ENCODE data around the gene VWC2. TPM values are rescaled to one million over a fixed set of nuclear protein-coding genes. Genes with fewer than 3 reads are reported as not detected.
A peak's percentile ranks its signal among the peaks of the same experiment; 100 is the strongest.

The VWC2 gene
- total and polyA plus RNA-seq, 2 of the 8 experiments (the other 6 are each of a cell fraction or from before 2014, with no cell fraction given), result 0.24 to 0.30 TPM

- DNase-seq (ENCODE audit: low read depth in 1 of 2, low spot score in 2 of 2) (peak; percentile 46 to 75), FAIRE-seq (peak; percentile 99)
- no peak overlapping the region for H2BK5ac ChIP-seq (ENCODE audit: low read depth, low read length)
- ChIA-PET POLR2A (ENCODE audit: partially characterized antibody) (no interaction called here), CTCF (ENCODE audit: partially characterized antibody) (interaction anchor here (0.7 to 1.9 kb wide), 10 partner anchors 12 to 1554 kb away, joined by 3 to 6 read pairs (median 3); no protein-coding TSS in a partner anchor)
- H3K27ac ChIP-seq (ENCODE audit: low read depth, low read length), result no peak overlapping the region
- TF ChIP-seq CTCF (IDR thresholded peaks at IDR 0.05; ENCODE audit: control extremely low read depth in 1 of 3, insufficient read depth in 1 of 3, low read depth in 1 of 3, low read length in 3 of 3) (peak; percentile 57 to 96 (median 90)), NRF1 (IDR thresholded peaks at IDR 0.05; ENCODE audit: low read depth, low read length) (no peak), TCF12 (IDR thresholded peaks at IDR 0.05; ENCODE audit: low read depth, low read length) (0 out of 2 replicates have a peak, but pooled peaks have one; percentile 43), RAD21 (IDR thresholded peaks at IDR 0.05 in 1 of 2, conservative IDR thresholded peaks at IDR 0.05 in 1 of 2; ENCODE audit: low read depth in 2 of 2, low read length in 2 of 2) (peak; percentile 99)
- H3K23me2 ChIP-seq (ENCODE audit: low read depth, low read length), result no peaks in the 10 kb centered on the region
- no peaks in the 10 kb centered on the region for H3K9me3 ChIP-seq (ENCODE audit: insufficient read depth in 2 of 2, low read depth in 1 of 2, low read length in 1 of 2)
- no peak overlapping the region for H2AK5ac ChIP-seq (ENCODE audit: low read depth, low read length)
- no peaks in the 10 kb centered on the region for H3K79me1 ChIP-seq (ENCODE audit: low read depth, low read length)
- H2AFZ ChIP-seq (ENCODE audit: low read length), result peak overlapping the region; percentile 91; the same call in 1 of the 2 replicates
- H3K4me1 ChIP-seq (replicated peaks in 1 of 4; ENCODE audit: control insufficient read depth in 3 of 4, insufficient read depth in 4 of 4, low read length in 3 of 4), result peaks cover 4 to 8% (median 6%) of the 10 kb centered on the region in 4 experiments
- no peak overlapping the region; a peak in 1 of 7 replicates for H3K9ac ChIP-seq (replicated peaks in 1 of 4; ENCODE audit: extremely low read depth in 1 of 4, low read depth in 3 of 4, low read length in 3 of 4)
- H3K27me3 ChIP-seq (replicated peaks in 1 of 4; ENCODE audit: control insufficient read depth in 3 of 4, extremely low read depth in 1 of 4, insufficient read depth in 3 of 4, low read length in 3 of 4), result no peaks in the 10 kb centered on the region
- no peak overlapping the region for H2BK15ac ChIP-seq (ENCODE audit: low read length)
- H3K4me2 ChIP-seq (ENCODE audit: insufficient read depth in 1 of 2, low read depth in 2 of 2, low read length in 2 of 2), result no peak overlapping the region
- peak overlapping the region; percentile 47 for H4K91ac ChIP-seq (replicated peaks; ENCODE audit: insufficient read length, low read length)
- no peak overlapping the region for H2BK120ac ChIP-seq (replicated peaks; ENCODE audit: low read depth, low read length)
- H3K18ac ChIP-seq (ENCODE audit: extremely low read depth, low read length), result no peak overlapping the region
- H3K4me3 ChIP-seq (ENCODE audit: extremely low read depth in 1 of 4, insufficient read depth in 2 of 4, low read depth in 3 of 4, low read length in 4 of 4), result no peak overlapping the region
- H3K14ac ChIP-seq (ENCODE audit: insufficient read length), result no peak overlapping the region
- no peak overlapping the region for H3K56ac ChIP-seq (replicated peaks; ENCODE audit: insufficient read length, low read depth, low read length)
- H2BK12ac ChIP-seq (ENCODE audit: low read depth, low read length), result peak overlapping the region; percentile 35; the same call in 1 of the 2 replicates
- no peak overlapping the region for H3K23ac ChIP-seq (ENCODE audit: insufficient read length)
- H4K8ac ChIP-seq (ENCODE audit: extremely low read depth, insufficient read depth, low read length), result no peak overlapping the region
- no peaks in the 10 kb centered on the region for H3K79me2 ChIP-seq (ENCODE audit: control insufficient read depth in 1 of 2, insufficient read depth in 2 of 2, low read length in 2 of 2)
- no peak overlapping the region for H4K5ac ChIP-seq (ENCODE audit: insufficient read length, low read depth, low read length)
- H3K36me3 ChIP-seq (ENCODE audit: control insufficient read depth in 2 of 4, insufficient read depth in 4 of 4, low read length in 3 of 4), result no peaks in the 10 kb centered on the region
- H2BK20ac ChIP-seq (ENCODE audit: low read length), result no peak overlapping the region
- no peak overlapping the region for H3K4ac ChIP-seq (replicated peaks; ENCODE audit: insufficient read length, low read depth, low read length)
- H4K20me1 ChIP-seq (replicated peaks in 1 of 2; ENCODE audit: control insufficient read depth in 1 of 2, insufficient read depth in 2 of 2, low read length in 2 of 2), result no peaks in the 10 kb centered on the region
- WGBS, 2 experiments (ENCODE audit: extremely low coverage in 1 of 2, insufficient coverage in 1 of 2, insufficient read length in 1 of 2, insufficient replicate concordance in 2 of 2, low coverage in 1 of 2, low lambda C conversion rate in 2 of 2, missing lambda C conversion rate in 1 of 2), result 64% methylated on average over 11 of the region's 11 CpGs; no CpG with 5 or more reads in 1 of the 2 experiments
Observed at GRCh38 chr7:49852619-49853462, 79.4 kb downstream of the VWC2 start.

All from H1 (cell line).